Activated CD4-positive, alpha-beta T cell treated with anti-CD3 and anti-CD28 coated beads for 24 hours (primary cell): ENCODE measurements around the gene TTF2.
"Not testable (repeated sequence)": the region's sequence is repeated elsewhere in the genome, so short reads cannot be mapped to it uniquely, and the experiment has no call there.

Experiments
- DNase-seq, 2 donors: peaks; one replicate each; pipeline ENCODE4 v3.0.0-alpha.2; 2020; ENCODE audit warnings: low read depth in 2 of 2

Gene TTF2

DNA sequence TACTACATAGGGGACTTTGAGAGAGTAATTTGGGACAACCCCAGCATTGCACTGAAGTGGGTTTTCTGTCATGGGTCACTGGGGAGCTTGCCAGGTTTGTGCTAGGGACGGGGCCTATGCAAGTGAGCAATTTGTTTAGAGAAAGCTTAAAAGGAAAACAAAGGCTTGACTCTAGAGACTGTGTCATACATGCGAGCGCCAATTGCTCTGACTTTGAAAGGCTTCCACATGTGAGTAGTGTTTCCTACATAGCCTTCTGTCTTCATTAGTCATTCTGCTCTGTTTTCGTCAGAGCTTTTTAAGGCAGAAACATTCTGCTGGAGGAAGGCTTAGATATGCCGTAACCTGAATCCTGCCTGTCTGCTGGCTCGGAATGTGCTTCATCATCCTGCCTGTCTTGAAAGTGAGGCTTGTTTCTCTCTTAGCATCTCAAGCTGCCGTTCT is 33.0 kb downstream of the TTF2 start:
- DNase-seq: no peak

DNA sequence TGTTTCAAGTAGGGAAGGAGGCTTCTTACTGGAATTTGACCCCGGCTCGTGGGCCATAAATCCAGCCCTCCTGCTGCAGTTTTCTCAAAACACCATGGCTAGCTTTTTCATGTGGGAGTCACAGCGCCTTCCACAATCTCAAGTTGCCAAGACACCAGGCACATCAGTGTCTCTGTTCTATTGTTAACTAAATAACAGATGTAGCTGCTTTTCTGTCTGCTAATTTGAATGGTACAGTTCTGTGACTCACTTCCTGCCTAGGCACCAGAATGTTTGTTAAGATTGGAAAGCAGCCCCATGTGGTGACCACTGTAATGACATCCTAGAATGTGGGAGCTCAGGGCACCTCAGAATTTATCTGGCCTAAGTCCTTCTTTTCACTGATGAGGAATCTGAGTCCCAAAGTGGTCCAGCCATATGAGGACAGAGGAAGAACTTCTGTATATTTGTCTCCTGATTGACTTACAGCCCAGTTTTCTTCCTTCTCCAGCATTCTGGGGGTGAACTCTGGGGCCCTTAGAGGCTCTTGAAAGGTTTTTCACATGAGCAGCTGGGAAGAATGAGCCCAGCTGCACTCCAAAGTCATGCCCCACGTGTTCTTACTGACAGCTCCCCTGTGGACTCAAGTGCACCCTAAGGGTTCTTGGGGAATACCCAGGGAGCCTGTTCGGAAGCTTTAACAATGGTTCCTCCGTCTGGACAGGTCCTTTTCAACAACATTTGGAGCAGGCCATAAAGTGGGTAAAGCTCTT is 33.9 kb downstream of the TTF2 start:
- DNase-seq: no peak

DNA sequence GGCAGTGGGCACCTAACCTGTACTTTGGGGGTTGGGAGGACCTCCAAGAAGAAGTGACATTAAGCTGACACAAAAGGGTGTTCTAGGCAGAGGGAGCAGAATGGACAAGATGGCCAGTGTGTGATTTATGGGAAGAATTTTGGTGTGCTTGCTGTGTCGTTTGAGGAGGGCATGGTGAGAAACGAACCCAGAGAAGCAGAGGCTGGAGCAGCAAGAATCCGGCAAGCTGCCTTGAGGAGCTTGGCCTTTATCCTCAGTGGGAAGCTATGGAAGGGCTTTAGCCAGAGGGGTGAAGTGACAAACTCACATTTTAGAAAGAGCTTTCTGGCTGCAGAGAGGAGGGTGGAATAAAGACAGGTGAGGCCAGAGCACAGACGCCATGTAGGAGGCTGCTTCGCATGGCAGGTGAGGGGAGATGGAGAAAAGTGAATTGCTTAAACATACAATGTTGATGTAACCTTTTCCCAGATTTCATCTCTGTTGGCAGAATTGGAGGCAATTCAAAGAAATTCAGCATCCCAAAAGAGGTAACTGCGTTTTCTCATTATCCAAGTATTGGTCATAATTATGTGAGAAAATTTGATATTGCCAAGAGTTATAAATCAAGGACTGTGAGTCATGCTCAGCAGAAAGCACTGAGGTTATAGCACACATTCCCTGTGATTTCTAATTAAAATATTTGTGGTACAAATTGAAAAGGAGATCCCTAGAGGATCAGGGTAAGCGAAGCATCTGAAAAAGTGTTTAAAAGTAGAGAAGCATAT is 34.9 kb downstream of the TTF2 start:
- no peak for DNase-seq

DNA sequence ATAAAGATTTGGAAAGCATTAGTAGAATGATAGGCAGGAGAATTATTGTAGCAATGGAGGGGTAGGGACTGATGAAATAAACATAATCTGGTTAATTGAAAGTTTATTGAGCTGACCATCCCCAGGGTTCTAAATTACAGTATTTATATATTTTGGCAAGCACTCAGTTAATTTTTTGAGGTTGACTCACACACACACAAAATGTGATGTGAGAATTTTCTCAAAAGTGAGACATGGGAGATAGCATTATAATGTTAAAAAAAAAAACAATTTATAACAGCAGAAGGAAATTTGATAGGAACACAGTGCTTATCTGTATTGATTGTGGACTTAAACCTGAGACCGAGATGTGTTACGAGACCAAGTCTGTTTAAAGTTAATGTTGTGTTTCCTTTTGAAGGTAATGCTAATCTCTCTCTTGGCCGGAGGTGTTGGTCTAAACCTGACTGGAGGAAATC is 36.9 kb downstream of the TTF2 start:
- no peak for DNase-seq

DNA sequence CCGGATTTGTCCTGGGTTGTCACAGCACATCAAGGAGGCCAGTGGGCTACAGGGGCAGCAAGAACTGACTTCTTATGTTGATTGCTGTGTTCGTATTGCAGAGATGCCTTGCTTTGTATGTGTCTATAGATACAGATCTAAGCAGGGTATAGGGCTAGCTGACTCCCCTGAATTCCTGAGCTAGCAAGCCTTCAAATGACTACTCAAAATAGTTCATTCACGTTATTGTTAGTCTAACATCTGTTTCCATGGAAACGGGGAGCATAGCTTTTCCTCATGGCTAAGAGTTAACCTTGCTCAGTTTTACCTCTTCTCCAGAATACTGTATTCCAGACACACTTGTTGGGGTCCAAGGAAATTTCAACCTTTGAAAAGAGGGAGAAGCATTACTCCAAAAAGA is 37.3 kb downstream of the TTF2 start:
- DNase-seq: no peak

DNA sequence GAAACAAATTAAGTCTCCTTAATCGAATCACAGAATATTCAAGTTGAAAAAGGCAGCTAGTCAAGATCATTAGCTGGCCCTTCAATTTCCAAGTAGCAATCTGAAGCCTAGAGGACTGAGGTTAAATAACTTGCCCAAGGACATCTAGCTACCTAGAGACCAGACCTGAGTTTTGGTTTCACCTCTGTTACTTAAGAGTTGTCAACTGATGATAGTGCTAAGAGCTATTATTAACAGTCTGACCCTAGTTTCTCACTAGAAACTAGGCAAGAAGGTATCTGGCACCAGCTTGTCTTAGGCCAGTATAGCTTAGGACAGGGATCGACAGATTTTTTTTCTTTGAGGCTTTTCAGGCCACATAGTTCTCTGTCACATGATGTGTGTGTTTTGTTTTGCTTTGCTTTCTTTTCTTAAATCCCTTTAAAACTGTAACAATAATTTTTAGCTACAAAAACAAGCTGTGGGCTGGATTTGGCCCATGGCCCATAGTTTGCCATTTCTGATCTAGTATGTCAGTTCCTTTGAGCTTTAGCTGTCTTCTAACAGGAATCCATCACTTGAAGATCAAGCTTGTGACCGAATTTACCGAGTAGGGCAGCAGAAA is 38.3 kb downstream of the TTF2 start:
- DNase-seq: no peak

DNA sequence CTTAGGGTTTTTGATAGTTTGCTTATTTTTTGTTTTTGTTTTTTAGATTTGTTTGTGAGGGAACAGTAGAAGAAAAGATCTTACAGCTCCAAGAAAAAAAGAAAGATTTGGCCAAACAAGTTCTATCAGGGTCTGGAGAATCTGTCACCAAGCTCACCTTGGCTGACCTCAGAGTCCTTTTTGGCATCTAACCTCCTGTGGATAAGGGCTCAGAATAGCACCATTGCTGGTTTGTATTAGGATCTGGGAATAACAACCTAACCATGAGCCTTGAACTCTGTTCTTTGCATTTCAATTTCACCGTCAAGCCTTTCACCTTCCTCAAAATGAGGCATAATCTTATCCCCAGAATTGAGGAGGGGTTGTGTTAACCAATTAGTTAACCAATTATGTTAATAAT is 41.2 kb downstream of the TTF2 start:
- DNase-seq: no peak

DNA sequence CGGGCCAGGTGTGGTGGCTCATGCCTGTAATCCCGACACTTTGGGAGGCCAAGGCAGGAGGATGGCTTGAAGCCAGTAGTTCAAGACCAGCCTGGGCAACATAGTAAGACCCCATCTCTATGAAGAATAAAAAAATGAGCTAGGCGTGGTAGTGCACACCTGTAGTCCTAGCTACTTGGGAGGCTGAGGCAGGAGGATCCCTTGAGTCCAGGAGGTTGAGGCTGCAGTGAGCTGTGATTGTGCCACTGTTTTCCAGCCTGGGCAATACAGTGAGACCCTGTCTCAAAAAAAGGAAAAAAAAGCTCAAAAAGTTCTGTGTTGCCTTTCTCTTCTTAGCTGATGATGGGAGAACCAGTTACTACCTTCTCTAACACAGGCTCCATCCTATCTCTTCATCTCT is 41.7 kb downstream of the TTF2 start:
- not testable (repeated sequence) for DNase-seq

DNA sequence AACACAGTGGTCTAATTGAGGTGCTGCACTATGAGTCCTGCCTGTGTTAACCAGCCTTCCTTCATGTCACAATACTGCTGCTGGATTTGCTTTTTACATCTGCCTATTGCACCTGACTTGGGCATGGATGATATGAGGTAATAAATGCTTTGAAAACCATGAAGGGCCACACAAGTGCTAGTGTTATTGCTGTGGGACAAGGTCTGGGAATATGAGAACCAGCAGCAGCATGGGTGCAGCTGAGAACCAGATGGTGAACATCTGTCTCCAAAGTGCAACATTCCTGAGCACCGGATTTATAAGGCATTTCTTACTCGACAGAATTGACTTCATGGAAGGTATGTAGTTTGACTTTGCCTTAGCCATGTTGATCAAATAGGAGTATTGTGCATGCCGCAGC is 44.9 kb downstream of the TTF2 start:
- DNase-seq: no peak

DNA sequence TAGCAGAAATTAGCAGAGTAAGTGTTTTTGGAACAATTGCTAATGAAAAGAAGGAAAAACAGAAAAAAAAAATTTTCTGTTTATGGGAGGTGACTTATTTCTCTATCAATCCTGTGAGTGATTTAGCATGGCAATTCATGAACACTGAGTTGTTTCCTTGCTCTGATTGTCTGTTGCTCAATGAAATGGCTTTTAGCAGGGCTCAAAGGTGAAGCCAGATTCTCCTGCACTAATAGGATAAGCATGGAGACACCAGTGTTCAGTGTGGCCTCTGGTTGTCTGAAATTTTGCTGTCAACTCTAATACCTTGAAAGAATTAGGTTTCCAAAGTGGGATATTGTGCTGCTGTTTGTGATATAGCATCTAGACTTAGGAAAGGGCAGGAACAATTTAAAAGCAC is 45.6 kb downstream of the TTF2 start:
- no peak for DNase-seq

DNA sequence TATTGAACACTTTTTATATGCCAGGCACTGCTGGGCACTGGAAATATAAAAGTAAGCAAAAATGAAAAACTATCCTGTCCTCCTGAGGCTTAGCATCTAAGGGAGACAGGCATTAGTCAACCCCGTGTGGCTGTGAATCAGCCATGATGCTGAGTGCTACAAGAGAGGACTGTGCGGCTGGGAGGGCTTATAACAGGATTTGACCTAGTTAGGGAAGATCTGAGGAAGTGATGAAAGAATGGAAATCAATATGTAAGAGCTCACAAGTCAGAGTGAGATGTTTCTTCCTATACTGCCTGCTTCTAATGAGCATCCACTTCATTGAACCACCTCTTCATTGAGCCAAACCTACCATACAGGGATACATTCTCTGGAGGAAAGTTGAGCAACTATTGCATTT is 46.4 kb downstream of the TTF2 start:
- DNase-seq: no peak

DNA sequence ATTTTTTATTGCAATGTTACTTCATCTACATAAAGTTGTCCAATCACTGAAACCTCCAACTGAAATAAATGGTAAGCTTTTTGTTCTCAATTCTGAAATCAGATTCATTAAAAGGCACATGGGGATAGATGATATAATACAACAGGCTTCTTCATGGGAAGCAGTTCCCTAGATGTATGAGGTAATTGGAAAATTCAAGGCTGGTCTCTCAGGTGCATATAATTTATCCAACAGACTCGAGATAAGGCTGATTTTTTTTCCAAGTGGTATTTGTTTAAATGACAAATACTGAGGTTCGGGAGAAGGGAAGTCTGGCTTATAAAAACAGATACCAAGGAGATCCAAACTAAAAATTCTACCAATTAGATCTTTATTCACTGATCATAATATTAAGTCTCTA is 47.2 kb downstream of the TTF2 start:
- DNase-seq: no peak

DNA sequence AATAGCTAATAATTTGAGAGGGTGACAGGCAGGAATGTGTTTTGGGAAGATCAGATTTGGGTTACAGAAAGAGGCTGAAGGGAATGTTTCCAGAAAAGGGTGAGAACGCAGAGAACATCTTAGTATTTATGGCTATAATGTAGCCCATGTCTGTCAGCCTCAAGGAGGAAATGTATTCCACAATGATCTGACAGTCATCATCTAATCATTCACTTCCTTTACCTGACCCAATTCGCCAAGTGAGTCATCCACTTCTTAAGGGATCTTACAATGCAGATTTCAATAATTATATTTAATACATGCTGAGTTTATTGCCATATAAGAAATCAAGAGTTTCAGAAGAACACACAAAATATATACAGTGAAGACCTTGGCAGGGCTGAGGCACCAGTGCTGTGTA is 50.6 kb downstream of the TTF2 start:
- no peak for DNase-seq

DNA sequence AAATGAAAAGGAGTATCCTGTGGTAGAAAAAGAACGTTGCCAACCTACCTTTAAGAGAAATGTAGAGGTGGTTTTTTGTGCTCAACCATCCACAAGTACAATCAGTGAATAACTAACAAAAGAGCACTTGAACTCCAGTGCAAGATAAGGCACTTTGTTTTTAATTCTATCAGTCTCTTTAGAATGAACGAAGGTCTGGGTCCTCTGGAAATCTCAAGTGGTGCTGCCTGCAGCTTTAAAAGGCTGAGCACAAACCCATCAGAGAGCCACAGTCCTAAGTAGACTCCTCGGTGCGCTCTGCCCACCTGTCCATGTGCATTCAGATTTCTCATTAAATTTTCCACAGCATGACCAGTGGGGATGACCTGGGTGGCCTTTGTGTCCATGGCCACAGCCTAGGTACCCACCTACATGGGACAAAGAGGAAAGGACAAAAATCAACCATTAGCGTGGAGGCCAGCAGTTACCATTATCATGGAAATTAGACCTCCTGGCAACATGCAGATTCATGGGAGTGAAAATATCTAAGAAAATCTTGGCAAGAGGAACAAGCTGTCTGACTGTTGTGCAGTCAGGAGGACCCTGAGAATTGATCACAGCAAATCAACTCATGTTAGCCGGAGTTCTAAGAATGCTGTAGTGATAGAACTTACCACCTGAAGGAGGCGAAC is 52.1 kb downstream of the TTF2 start:
- DNase-seq: no peak

DNA sequence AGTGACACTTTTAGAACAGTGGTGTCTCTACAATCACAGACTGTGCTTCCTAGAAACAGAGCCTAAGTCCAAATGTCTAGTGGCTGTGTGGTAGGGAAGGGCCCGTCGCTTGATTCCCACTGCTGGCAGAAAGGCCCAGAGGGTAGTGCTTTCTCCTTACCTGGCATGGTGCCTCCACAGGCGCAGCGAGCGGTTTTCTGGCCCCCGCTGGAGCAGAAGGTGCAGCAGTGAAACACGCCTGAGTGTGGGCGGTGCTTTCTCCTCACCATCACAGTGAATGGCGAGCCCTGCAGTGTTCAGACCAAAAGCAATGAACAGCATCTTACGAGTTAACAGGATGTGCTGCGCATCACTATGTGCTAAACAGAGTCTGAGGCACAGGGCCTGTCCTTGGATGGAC is 53.1 kb downstream of the TTF2 start:
- DNase-seq: no peak

DNA sequence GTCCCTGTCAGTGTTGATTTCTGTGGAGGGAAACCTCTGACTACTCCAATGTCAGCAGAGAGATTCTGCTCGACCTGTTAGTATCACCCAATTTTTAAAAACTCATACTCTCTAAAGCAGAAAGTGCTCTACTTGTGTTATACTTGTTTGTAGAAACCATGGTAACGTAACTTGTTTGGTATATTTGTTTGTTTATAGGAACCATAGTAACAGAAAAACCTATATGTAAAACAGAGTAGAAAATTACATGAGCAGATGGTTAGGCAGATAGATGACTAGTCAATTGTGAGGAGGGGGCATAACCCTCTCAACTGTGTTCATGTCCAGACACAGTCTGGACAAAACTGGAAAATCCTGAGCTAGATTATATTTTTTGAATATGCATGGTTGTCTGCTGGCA is 54.8 kb downstream of the TTF2 start:
- DNase-seq: no peak

DNA sequence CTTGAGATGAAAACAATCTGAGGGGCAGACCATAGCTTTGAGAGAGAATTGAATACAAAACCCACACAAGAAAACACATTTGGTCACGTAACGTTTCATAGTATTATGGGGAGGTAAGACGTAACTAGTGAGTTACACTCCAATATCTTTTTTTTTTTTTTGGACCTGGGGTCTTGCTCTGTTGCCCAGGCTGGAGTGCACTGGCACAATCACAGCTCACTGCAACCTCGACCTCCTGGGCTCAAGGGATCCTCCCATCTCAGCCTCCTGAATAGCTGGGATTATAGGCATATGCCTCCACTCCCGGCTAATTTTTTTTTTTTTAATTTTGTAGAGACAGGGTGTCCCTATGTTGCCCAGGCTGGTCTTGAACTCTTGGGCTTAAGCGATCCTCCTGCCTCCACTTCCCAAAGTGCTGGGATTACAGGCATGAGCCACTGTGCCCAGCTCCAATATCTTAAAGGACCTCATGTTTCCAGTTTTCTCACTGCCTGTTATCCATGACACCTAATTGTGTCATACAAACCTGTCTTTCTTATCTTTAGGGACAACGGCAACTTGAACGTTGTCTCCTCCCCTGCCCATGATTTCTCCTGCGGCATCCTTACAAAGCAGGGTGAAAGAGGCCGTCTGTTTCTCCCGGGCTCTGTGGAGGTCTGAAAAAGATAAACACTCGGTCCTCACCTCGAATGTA is 56.1 kb downstream of the TTF2 start:
- no peak for DNase-seq

DNA sequence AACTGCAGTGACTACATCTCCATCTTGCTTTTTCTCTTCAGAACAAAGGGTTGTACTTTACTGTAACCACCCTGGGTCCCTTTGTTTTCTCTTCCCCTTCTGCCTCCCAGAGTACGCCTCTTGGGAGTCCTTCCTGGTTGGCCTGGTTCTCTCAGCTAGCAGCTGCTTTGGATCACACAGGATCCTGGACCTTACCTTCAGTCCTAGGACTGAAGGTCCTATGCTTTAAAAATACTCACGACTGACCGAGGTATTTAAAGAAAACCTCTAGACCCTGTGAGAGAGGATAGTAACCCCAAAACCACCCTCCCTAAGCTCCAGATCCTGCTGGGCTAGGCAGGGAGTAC is 56.6 kb downstream of the TTF2 start:
- no peak for DNase-seq

DNA sequence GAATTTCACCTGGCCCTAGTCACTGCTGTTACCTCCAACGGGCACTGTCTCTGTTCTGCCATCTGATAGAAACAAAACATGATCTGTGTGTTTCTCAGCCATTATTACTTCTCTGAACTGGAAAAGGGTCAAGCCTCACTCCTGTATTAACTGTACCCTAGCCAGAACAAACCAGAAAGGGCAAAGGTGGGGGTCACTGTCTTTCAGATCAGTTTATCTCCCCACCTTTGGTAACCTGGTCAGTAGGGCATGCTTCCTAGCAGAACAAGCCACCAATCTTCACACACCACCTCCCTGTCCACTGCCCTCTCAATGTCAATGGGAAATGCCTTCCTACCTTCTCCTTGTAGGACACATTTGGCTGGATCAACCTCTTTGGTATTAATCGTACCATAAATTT is 57.6 kb downstream of the TTF2 start:
- no peak for DNase-seq

DNA sequence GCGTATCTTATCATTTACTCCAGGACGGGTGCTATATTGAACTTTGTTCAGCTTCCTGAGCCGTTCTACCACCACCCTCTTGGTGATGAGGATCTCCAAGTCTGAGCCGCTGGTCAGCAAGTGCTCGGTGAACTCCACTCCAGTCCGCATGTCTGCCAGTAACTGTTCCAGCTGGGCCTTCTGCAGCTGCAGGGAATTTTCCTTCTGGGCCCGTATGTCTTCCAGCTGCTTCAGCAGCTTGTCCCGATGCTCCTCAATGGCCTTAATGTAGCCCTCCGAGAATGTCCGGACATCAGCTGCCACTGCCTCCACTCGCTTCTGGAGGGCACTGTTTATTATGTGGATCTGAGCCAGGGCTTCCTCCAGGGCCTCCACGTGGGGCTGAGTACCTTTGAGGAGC is 58.0 kb downstream of the TTF2 start:
- DNase-seq: no peak

DNA sequence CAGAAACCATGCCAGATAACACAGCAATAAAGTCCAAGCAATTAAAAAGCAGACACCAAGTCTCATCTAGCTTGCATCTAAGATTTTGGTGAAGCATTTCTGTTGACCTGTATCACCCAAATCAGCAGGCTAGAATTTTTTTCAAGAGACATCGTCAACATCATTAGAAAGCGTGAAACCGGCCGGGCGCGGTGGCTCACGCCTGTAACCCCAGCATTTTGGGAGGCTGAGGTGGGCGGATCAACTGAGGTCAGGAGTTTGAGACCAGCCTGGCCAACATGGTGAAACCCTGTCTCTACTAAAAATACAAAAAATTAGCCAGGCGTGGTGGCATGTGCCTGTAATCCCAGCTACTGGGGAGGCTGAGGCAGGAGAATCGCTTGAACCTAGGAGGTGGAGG is 59.0 kb downstream of the TTF2 start:
- DNase-seq: not testable (repeated sequence)
